Adipocyte (in vitro differentiated cells): ENCODE results near the gene RRAGB.
"Not testable (repeated sequence)": the region's sequence is repeated elsewhere in the genome, so short reads cannot be mapped to it uniquely, and the experiment has no call there.

Experiments used
- DNase-seq: peaks from one replicate; pipeline ENCODE4 v3.0.0-alpha.2; 2015; ENCODE audit warnings: low read depth
- H3K27me3 ChIP-seq: replicated peaks from 2 replicates; pipeline ENCODE4 v1.7.0; 2013; ENCODE audit warnings: mild to moderate bottlenecking, low read length, moderate library complexity; ENCODE audit not compliant: control insufficient read depth, insufficient read depth
- H3K36me3 ChIP-seq: 2 replicates; pipeline ENCODE4 v1.7.0; 2013; ENCODE audit warnings: low read length, mild to moderate bottlenecking, moderate library complexity; ENCODE audit not compliant: control insufficient read depth, insufficient read depth, severe bottlenecking
- H3K4me1 ChIP-seq: 2 replicates; pipeline ENCODE4 v1.7.0; 2013; ENCODE audit warnings: mild to moderate bottlenecking, low read length, moderate library complexity; ENCODE audit not compliant: control insufficient read depth, insufficient read depth
- H3K4me3 ChIP-seq: 2 replicates; pipeline ENCODE4 v1.7.0; 2013; ENCODE audit warnings: mild to moderate bottlenecking, low read length, moderate library complexity
- H3K9ac ChIP-seq: 2 replicates; pipeline ENCODE4 v1.7.0; 2013; ENCODE audit warnings: mild to moderate bottlenecking, low read length, moderate library complexity
- H3K9me3 ChIP-seq: 2 replicates; pipeline ENCODE4 v1.7.0; 2013; ENCODE audit warnings: mild to moderate bottlenecking, low read length, moderate library complexity; ENCODE audit not compliant: control insufficient read depth

The RRAGB gene

GRCh38 chrX:55774419-55774818 is 56.9 kb downstream of the RRAGB start:
- not testable (repeated sequence) for H3K9ac ChIP-seq, H3K27me3 ChIP-seq, H3K36me3 ChIP-seq, DNase-seq, H3K4me3 ChIP-seq, H3K4me1 ChIP-seq, H3K9me3 ChIP-seq

GRCh38 chrX:55777596-55777995 is 60.0 kb downstream of the RRAGB start:
- Histone ChIP-seq H3K9me3 (no peaks in the 10 kb centered on the region), H3K4me1 (no peaks in the 10 kb centered on the region), H3K4me3 (no peak overlapping the region), H3K27me3 (no peaks in the 10 kb centered on the region), H3K9ac (no peak overlapping the region), H3K36me3 (no peaks in the 10 kb centered on the region)
- DNase-seq, result no peak

- H3K9ac ChIP-seq, result no peak overlapping the region
- peaks cover under 1% of the 10 kb centered on the region for H3K9me3 ChIP-seq
- H3K36me3 ChIP-seq, result no peaks in the 10 kb centered on the region
- DNase-seq, result peak; percentile 59
- no peak overlapping the region for H3K4me3 ChIP-seq
- H3K27me3 ChIP-seq, result no peaks in the 10 kb centered on the region
- no peaks in the 10 kb centered on the region for H3K4me1 ChIP-seq
These were observed 60.8 kb downstream of the RRAGB start for GRCh38 chrX:55778322-55778721.

GRCh38 chrX:55783723-55784122 is 66.2 kb downstream of the RRAGB start:
- Histone ChIP-seq H3K36me3 (no peaks in the 10 kb centered on the region), H3K4me3 (no peak overlapping the region), H3K27me3 (no peaks in the 10 kb centered on the region), H3K9ac (no peak overlapping the region), H3K4me1 (no peaks in the 10 kb centered on the region), H3K9me3 (peaks cover 3% of the 10 kb centered on the region)
- no peak for DNase-seq

DNA sequence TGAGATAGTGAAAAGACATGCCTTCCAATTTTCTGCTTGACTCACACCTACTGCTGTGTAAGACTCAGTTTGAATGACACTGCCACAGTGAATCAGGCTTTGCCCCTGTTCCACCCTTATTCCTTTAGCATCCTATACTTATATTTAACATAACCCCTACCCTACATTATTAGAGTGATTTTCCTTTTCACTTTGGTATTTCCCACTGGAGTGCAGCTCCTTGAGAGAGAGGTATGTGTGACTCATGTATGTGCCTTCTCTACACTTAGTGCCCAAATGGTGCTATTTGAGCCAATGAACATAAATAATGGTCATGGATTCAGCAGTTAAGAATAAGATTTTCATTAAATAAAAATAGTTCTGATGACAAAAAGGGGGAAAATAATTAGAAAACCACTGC is 69.5 kb downstream of the RRAGB start:
- no peak for DNase-seq

DNA sequence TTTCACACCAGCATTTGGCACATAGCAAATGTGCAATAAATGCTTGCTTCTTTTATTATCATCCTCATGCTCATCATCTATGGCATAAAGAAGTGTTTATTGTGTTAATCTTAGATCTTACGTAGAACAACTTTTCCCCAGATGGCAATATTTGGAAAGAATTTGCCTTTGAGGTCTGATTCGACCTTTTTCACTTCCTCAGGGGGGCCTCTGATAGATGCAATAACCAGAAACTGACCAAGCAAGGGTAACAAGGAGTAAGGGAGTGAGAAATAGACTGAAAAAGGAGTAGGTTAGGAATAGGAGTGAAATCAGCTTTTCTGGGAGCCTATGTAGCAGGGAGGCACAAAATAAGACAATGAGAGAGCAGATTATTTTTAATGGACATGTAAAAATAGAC is 70.2 kb downstream of the RRAGB start:
- no peaks in the 10 kb centered on the region for H3K4me1 ChIP-seq
- no peak for DNase-seq
- no peaks in the 10 kb centered on the region for H3K27me3 ChIP-seq
- no peak overlapping the region for H3K9ac ChIP-seq
- no peak overlapping the region for H3K4me3 ChIP-seq
- H3K36me3 ChIP-seq, result no peaks in the 10 kb centered on the region
- H3K9me3 ChIP-seq, result peaks cover 3% of the 10 kb centered on the region

More for the DNA sequence above, 69.5 kb downstream of the RRAGB start:
- H3K27me3 ChIP-seq, result no peaks in the 10 kb centered on the region
- no peak overlapping the region for H3K9ac ChIP-seq
- no peaks in the 10 kb centered on the region for H3K36me3 ChIP-seq
- peaks cover 3% of the 10 kb centered on the region for H3K9me3 ChIP-seq
- no peaks in the 10 kb centered on the region for H3K4me1 ChIP-seq
- no peak overlapping the region for H3K4me3 ChIP-seq

- Histone ChIP-seq H3K4me1 (no peaks in the 10 kb centered on the region), H3K27me3 (no peaks in the 10 kb centered on the region), H3K36me3 (no peaks in the 10 kb centered on the region), H3K9me3 (no peaks in the 10 kb centered on the region), H3K4me3 (no peak overlapping the region), H3K9ac (no peak overlapping the region)
- no peak for DNase-seq
These were observed 76.9 kb downstream of the RRAGB start for GRCh38 chrX:55794405-55794804.

- Histone ChIP-seq H3K9ac (no peak overlapping the region), H3K36me3 (no peaks in the 10 kb centered on the region), H3K27me3 (no peaks in the 10 kb centered on the region), H3K4me3 (no peak overlapping the region), H3K9me3 (no peaks in the 10 kb centered on the region), H3K4me1 (no peaks in the 10 kb centered on the region)
- no peak for DNase-seq
These were observed 78.9 kb downstream of the RRAGB start for GRCh38 chrX:55796496-55796895.

GRCh38 chrX:55801811-55802210 is 84.3 kb downstream of the RRAGB start:
- H3K27me3 ChIP-seq, result peaks cover 8% of the 10 kb centered on the region
- DNase-seq, result no peak
- H3K4me1 ChIP-seq, result no peaks in the 10 kb centered on the region

More at GRCh38 chrX:55801811-55802210, 84.3 kb downstream of the RRAGB start:
- no peak overlapping the region for H3K9ac ChIP-seq
- no peak overlapping the region for H3K4me3 ChIP-seq
- no peaks in the 10 kb centered on the region for H3K9me3 ChIP-seq
- no peaks in the 10 kb centered on the region for H3K36me3 ChIP-seq
